B cell (primary cell): ENCODE data around the gene RILPL2.

Experiments
- CTCF ChIP-seq: fragments of 200-600 bp; IDR thresholded peaks from one replicate; pipeline ENCODE4 v1.8.0; 2022; ENCODE audit warnings: antibody characterized with exemption, mild to moderate bottlenecking
- EZH2 ChIP-seq: IDR thresholded peaks from 2 replicates; pipeline ENCODE4 v1.6.1; 2012; ENCODE audit warnings: borderline replicate concordance, low read depth, mild to moderate bottlenecking, moderate library complexity, low read length; ENCODE audit not compliant: insufficient read depth, poor library complexity, severe bottlenecking

- no peak for TF ChIP-seq CTCF
- TF ChIP-seq EZH2: no peak
These were observed 38.2 kb upstream of the RILPL2 start for GRCh38 chr12:123474485-123475245.
